Keratinocyte (primary cell): ENCODE measurements around the gene HSPA4L. TPM values are rescaled to one million over a fixed set of nuclear protein-coding genes. Genes with fewer than 3 reads are reported as not detected.

Source experiments
- DNase-seq: peaks from one replicate; pipeline ENCODE4 v3.0.0-alpha.2; 2011; ENCODE audit warnings: low read depth, missing footprints, low spot score
- FAIRE-seq: peaks from 2 replicates; lab custom pipeline; 2011; peaks lifted over from hg19 to GRCh38; lab: Jason Lieb, UNC
- H2AFZ ChIP-seq: 2 replicates; pipeline ENCODE4 v1.6.0; 2012; ENCODE audit warnings: low read length, control low read depth, inconsistent platforms; ENCODE audit not compliant: control insufficient read depth
- H3K27ac ChIP-seq: 2 replicates; pipeline ENCODE4 v1.5.1; 2011; ENCODE audit warnings: low read length; ENCODE audit not compliant: control insufficient read depth, insufficient read depth
- H3K27me3 ChIP-seq: 3 replicates; pipeline ENCODE4 v1.6.0; 2011; ENCODE audit warnings: low read length; ENCODE audit not compliant: control insufficient read depth, insufficient read depth; ENCODE audit errors: extremely low read depth
- H3K36me3 ChIP-seq, 2 experiments: 2 replicates in 1 of 2; 3 replicates in 1 of 2; pipeline ENCODE4 v1.5.1; 2011; ENCODE audit warnings: low read length in 2 of 2, mild to moderate bottlenecking in 1 of 2; ENCODE audit not compliant: control insufficient read depth in 2 of 2, insufficient read depth in 2 of 2; ENCODE audit errors: extremely low read depth in 1 of 2
- H3K4me1 ChIP-seq: 3 replicates; pipeline ENCODE4 v1.5.1; 2011; ENCODE audit warnings: low read length; ENCODE audit not compliant: control insufficient read depth, insufficient read depth; ENCODE audit errors: extremely low read depth
- H3K4me2 ChIP-seq: 3 replicates; pipeline ENCODE4 v1.6.0; 2011; ENCODE audit warnings: low read depth, low read length; ENCODE audit not compliant: control insufficient read depth, insufficient read depth; ENCODE audit errors: extremely low read depth
- H3K4me3 ChIP-seq, 3 experiments: fragments of 200-600 bp in 1 of 3; sonication (generic) in 1 of 3; 2 replicates in 2 of 3; 3 replicates in 1 of 3; pipeline ENCODE4 v1.5.1; 2011 to 2016; ENCODE audit warnings: low read length in 3 of 3, mild to moderate bottlenecking in 3 of 3, control low read depth in 2 of 3, inconsistent platforms in 1 of 3, low read depth in 1 of 3, mixed read lengths in 1 of 3, mixed run types in 1 of 3, moderate library complexity in 1 of 3; ENCODE audit not compliant: control insufficient read depth in 2 of 3, insufficient read depth in 2 of 3; ENCODE audit errors: extremely low read depth in 1 of 3
- H3K79me2 ChIP-seq: 2 replicates; pipeline ENCODE4 v1.6.0; 2012; ENCODE audit warnings: low read length; ENCODE audit not compliant: control insufficient read depth, insufficient read depth
- H3K9ac ChIP-seq: 3 replicates; pipeline ENCODE4 v1.6.0; 2011; ENCODE audit warnings: low read length; ENCODE audit not compliant: control insufficient read depth, insufficient read depth; ENCODE audit errors: extremely low read depth
- H3K9me1 ChIP-seq: 3 replicates; pipeline ENCODE4 v1.6.0; 2011; ENCODE audit warnings: low read length; ENCODE audit not compliant: control insufficient read depth, insufficient read depth; ENCODE audit errors: extremely low read depth
- H3K9me3 ChIP-seq: 2 replicates; pipeline ENCODE4 v1.5.1; 2012; ENCODE audit warnings: low read depth, low read length; ENCODE audit not compliant: control insufficient read depth
- H4K20me1 ChIP-seq: 3 replicates; pipeline ENCODE4 v1.6.0; 2011; ENCODE audit warnings: low read length; ENCODE audit not compliant: control insufficient read depth, insufficient read depth; ENCODE audit errors: extremely low read depth
- CTCF ChIP-seq, 3 experiments: IDR thresholded peaks in 1 of 3; conservative IDR thresholded peaks in 1 of 3; optimal IDR thresholded peaks in 1 of 3; 2 replicates in 2 of 3; 3 replicates in 1 of 3; pipeline versions ENCODE3 to v1.5.1; 2011; ENCODE audit warnings: low read length in 3 of 3, mild to moderate bottlenecking in 3 of 3, moderate library complexity in 2 of 3, control low read depth in 1 of 3, inconsistent platforms in 1 of 3; ENCODE audit not compliant: insufficient read depth in 2 of 3; ENCODE audit errors: extremely low read depth in 1 of 3
- EZH2 ChIP-seq: IDR thresholded peaks from one replicate; pipeline ENCODE4 v1.6.1; 2012; ENCODE audit warnings: inconsistent platforms, mild to moderate bottlenecking, low read length, moderate library complexity
- dilution Hi-C: fragments of 300-500 bp; cut with MboI; formaldehyde crosslinking; loops from one replicate; pipeline ENCODE4 v1.7.0; 2020; ENCODE audit warnings: low sequenced_read_pairs; ENCODE audit not compliant: extremely low pct_ligation_motif_present
- polyA plus RNA-seq, 5 experiments: library from polyadenylated mRNA; depleted of rRNA in 3 of 5; stranded (reverse) in 3 of 5; stranded (forward) in 1 of 5; unstranded in 1 of 5; fragments of >200 nt; gene quantifications; 1 replicate in 1 of 5; 2 replicates in 3 of 5; 3 replicates in 1 of 5; pipeline versions ENCODE4 v1.2.1 to v1.2.3, GENCODE V29; 2011 to 2012; ENCODE audit warnings: missing spikeins in 2 of 5, low read depth in 1 of 5, low replicate concordance in 1 of 5

Gene HSPA4L
- polyA plus RNA-seq, 1 donor (not counting 4 experiments of a cell fraction or from before 2014, with no cell fraction given): 25.4 TPM

- no peak for TF ChIP-seq EZH2
- TF ChIP-seq CTCF (optimal IDR thresholded peaks at IDR 0.05 in 1 of 3, IDR thresholded peaks at IDR 0.05 in 1 of 3, conservative IDR thresholded peaks at IDR 0.05 in 1 of 3; ENCODE audit: extremely low read depth in 1 of 3, insufficient read depth in 2 of 3, low read length in 3 of 3): no peak
- H3K9me3 ChIP-seq: peaks cover 1% of the 10 kb centered on the region
- H3K9ac ChIP-seq: no peak overlapping the region
- H3K4me3 ChIP-seq: no peak overlapping the region
- H3K27ac ChIP-seq: no peak overlapping the region
- no peak for FAIRE-seq
- H2AFZ ChIP-seq: no peak overlapping the region
- H3K9me1 ChIP-seq: no peaks in the 10 kb centered on the region
- H3K27me3 ChIP-seq: no peaks in the 10 kb centered on the region
- no peaks in the 10 kb centered on the region for H4K20me1 ChIP-seq
- dilution Hi-C loops: no loop called here
- H3K4me1 ChIP-seq: no peaks in the 10 kb centered on the region
- DNase-seq: no peak
- no peaks in the 10 kb centered on the region for H3K36me3 ChIP-seq
- H3K4me2 ChIP-seq: no peak overlapping the region
- H3K79me2 ChIP-seq: no peaks in the 10 kb centered on the region
Observed at GRCh38 chr4:127843704-127844600, 61.8 kb downstream of the HSPA4L start.

GRCh38 chr4:127844601-127845116 is 62.5 kb downstream of the HSPA4L start:
- Histone ChIP-seq H3K4me3 (no peak overlapping the region), H3K36me3 (no peaks in the 10 kb centered on the region), H3K4me2 (no peak overlapping the region), H3K9me1 (no peaks in the 10 kb centered on the region), H4K20me1 (no peaks in the 10 kb centered on the region), H3K9ac (no peak overlapping the region), H3K79me2 (no peaks in the 10 kb centered on the region), H3K9me3 (peaks cover 2% of the 10 kb centered on the region), H3K27ac (no peak overlapping the region), H3K27me3 (no peaks in the 10 kb centered on the region), H3K4me1 (no peaks in the 10 kb centered on the region), H2AFZ (no peak overlapping the region)
- TF ChIP-seq CTCF (optimal IDR thresholded peaks at IDR 0.05 in 1 of 3, IDR thresholded peaks at IDR 0.05 in 1 of 3, conservative IDR thresholded peaks at IDR 0.05 in 1 of 3; ENCODE audit: extremely low read depth in 1 of 3, insufficient read depth in 2 of 3, low read length in 3 of 3): no peak
- TF ChIP-seq EZH2: no peak
- dilution Hi-C loops: no loop called here
- FAIRE-seq (peak; percentile 77), DNase-seq (no peak)
